Activated CD4-positive, alpha-beta T cell treated with anti-CD3 and anti-CD28 coated beads, Interleukin-2, amount 50 U/mL, for 1 hour (primary cell): Measurements from ENCODE around the gene FAM210A.
"Not testable (repeated sequence)": the region's sequence is repeated elsewhere in the genome, so short reads cannot be mapped to it uniquely, and the experiment has no call there.

Source experiments
- DNase-seq: peaks from one replicate; pipeline ENCODE4 v3.0.0-alpha.2; 2020

FAM210A gene

DNA sequence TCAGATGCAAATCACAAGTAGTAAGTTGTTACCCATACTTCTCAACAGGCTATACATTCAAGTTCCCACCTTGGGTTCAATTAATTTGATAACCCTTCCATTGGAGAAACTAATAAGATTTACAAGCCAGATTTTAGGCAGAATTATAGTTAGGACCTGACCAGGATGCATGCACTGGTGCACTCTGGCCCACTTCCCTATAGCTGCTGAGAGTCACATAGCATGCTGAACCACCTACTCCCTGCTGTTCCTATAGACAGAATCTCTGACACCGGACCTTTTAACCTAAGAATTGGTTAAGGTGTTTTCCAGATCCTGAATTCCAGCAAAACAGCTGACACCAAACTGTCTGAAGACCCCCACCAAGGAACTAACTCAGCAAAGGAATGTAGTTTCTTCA is 26.2 kb downstream of the FAM210A start:
- no peak for DNase-seq

DNA sequence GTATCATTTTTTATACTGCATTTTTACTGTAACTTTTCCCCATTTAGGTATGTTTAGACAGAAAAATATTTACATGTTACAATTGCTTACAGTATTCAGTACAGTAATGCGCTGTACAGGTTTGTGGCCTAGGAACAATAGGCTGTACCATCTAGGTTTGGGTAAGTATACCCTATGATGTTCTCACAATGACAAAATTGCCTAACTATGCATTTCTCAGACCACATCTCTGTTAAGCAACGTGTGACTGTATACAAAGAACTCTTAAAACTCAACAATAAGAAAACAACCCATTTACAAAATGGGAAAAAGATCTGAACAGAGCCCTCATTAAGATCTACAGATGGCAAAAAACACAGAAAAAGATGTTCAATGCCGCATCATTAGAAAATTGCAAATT is 29.4 kb downstream of the FAM210A start:
- DNase-seq: no peak

DNA sequence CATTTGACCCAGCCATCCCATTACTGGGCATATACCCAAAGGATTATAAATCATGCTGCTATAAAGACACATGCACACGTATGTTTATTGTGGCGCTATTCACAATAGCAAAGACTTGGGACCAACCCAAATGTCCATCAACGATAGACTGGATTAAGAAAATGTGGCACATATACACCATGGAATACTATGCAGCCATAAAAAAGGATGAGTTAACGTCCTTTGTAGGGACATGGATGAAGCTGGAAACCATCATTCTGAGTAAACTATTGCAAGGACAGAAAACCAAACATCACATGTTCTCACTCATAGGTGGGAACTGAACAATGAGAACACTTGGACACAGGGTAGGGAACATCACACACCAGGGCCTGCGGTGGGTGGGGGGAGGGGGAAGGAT is 31.0 kb downstream of the FAM210A start:
- DNase-seq: not testable (repeated sequence)

- not testable (repeated sequence) for DNase-seq
These were observed 36.3 kb downstream of the FAM210A start for GRCh38 chr18:13690060-13690459.

DNA sequence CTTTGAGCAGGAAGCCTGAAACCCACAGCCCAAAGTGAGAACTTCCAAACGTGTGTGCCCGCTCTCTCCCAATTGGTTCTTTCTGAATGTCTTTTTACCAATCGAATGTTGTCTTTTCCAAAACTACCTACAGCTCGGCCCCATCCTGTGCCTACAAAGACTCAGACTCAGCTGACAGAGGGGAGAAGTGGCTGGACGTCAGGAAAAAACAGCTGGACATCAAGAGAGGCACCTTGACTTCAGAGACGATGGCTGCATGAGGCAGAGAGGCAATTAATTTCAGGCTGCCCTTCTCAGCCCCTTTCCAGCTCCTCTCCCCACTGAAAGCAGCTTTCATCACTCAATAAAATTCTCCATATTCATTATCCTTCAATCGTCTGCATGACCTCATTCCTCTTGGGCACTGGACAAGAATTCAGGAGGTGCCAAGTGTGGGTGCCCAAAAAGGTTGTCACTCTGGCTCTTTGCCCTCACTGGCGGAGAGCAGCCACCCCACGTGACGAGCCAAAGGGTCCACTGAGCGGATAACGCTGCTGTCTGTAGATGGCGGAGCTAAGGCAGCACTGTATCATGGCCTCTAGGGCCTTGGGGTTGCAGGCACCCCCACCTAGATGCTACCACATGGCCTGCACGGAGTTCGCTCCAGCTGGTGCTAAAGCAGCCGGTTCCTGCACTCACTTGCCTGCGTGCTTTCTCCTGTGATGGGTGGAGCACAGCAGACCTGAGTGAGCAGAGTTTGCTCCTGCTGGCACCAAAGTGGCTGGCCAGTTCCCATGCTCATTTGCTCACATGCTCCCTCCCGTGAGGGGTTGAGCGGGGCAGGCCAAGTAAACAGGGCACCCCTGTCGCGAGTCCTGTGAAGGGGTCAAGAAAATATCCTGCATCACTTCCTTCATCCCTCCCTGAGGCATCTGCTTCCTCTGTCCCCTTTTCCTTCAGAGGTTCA is 37.9 kb downstream of the FAM210A start:
- no peak for DNase-seq

DNA sequence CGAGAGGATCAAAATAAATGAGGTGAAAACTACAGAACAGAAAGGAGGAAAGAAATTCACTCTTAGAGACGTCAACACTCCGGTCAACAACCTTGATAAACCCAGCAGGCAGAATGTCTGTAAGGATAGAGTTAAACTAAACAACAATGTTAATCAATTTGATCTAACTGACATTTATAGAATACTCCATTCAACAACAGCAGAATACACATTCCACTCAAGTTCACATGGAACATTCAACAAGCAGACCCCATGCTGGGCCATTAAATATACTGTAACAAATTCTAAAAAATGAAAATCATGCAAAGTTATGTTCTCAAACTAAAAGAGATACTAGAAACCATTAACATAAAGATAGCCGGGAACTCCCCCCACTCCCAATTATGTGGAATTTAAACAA is 41.8 kb downstream of the FAM210A start:
- DNase-seq: no peak

DNA sequence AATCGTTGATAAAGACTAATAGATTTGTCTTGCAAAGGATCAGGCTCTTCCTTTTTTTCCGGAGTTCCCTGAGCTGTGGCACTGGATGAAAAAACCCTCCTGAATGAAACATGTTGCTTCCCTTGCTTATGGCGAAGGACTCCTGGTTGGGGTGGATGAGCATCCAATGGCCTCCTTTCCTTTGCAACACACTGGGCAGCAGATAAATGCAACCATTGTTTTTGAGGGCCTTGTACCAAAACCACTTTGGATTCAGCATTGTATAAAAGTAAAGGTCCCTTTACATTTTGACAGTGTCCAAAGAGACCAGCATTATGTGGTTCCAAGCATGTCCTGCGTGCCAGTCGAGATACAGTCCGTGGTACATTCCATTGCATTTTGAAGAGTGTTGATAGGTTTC is 44.7 kb downstream of the FAM210A start:
- no peak for DNase-seq

DNA sequence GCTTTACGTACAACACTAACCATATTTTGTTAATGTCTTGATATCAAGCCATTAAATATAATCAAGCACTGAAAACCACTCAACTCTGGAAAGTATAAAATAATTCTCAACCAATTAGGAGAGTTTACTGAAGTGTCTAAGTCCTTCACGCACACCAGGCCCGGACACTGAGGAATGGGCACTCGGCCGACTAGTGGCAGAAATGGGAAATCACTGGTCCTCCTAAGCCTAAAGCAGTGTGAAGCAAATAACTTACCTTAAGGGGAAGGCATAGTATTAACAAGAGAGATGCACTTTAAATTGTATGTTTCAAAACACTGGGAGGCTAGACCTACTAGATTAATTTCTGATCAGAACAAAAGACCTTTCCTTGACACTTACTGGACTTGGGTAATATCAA is 45.7 kb downstream of the FAM210A start:
- DNase-seq: no peak

DNA sequence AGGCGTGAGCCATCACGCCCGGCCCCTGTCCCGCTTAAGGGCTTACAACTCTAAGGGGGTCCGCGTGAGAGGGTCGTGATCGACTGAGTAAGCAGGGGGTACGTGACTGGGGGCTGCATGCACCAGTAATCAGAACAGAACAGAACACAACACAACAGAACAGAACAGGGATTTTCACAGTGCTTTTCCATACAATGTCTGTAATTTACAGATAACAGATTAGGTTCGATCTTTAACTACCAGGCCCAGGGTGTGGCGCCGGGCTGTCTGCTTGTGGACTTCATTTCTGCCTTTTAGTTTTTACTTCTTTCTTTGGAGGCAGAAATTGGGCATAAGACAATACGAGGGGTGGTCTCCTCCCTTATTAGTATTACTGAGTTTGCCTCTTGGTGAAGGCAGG is 49.0 kb downstream of the FAM210A start:
- DNase-seq: not testable (repeated sequence)

DNA sequence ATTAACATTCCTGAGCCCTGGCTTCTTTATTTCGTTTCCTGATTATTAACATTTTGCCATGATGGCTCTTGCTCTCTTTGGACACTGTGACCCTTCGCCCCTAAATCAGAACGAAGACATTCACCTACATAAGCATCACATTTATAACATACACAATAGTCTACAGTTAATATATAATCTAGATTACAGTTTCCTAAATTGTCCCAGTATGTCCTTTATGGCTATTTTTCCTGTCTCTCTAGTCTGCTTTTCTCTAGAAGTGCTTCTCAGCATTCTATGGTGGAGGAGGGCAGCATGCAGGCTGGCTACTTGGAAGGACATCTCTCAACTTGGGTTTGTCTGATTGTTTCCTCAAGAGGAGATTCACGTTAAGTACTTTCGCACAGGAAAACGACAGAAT is 49.9 kb downstream of the FAM210A start:
- no peak for DNase-seq

DNA sequence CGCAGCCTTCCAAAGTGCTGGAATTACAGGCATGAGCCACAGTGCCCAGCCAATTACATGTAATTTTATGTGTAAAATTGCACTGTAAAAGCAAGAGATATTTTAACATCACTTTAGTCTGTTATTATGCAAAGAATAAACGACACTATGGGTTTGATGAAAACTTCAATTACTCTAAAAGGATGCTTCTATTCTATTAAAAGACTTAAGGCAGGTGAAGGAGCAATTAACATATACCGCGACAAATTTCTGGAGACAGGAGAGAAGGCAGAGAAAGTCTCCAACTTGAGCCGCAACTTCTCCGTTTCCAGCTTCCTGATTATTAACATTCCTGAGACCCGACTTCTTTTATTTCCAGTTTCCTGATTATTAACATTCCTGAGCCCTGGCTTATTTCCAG is 53.7 kb downstream of the FAM210A start:
- DNase-seq: no peak

- no peak for DNase-seq
These were observed 64.5 kb downstream of the FAM210A start for GRCh38 chr18:13661779-13662256.

- DNase-seq: no peak
These were observed 65.1 kb downstream of the FAM210A start for GRCh38 chr18:13661051-13661778.

DNA sequence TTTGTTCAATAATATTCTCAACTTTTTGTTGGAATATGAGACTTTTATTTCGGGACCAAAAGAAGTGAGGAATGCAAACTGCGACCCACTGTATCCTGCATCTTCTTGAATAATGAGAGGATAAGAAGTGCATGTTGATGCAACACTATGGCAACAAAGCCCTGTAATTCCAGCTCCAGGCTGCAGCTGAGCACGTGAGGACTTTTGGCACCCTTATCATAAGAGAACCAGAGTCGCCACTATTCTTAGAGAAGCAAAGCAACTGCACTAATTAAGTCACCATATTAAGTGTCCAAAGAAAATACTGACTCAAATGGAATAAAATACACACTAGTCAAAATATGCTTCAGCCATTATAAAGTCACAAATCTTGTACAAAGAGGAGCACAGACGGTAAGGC is 65.8 kb downstream of the FAM210A start:
- DNase-seq: no peak

DNA sequence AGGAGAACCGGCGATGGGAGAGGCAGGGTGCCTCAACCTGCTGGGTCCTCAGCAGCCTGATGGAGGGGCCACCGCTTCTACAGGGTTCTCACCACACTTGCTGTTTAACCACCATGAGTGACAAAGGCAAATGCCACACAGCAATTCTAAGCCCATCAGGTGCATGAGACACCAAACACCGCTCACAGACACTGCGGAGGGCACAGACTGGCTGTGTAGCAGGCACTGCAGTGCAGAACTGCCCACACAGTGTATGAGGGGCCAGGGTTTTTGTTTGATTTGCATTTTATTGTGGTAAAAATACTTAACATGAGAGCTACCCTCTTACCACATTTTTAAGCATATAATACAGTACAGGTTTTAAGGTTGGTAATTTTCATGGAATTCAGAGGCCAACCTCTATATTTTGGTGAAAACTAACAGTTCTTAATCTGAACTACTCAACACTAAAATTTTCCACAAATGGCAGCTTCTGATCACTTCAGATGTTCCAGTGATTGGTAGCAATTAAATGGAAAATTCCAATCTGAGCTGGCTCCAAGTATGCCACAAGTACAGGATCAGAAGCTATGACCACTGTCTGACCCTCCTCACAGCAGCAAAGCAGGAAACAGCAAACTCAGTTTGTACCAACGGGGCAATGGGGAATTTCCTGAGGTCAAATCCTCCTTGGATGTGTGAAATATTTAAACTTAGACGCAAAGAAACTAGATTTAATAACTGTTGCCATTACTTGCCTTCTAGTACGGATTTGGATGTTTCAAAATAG is 67.7 kb downstream of the FAM210A start:
- DNase-seq: no peak

- DNase-seq: no peak
These were observed 68.4 kb downstream of the FAM210A start for GRCh38 chr18:13657974-13658373.

- no peak for DNase-seq
These were observed 72.5 kb downstream of the FAM210A start for GRCh38 chr18:13653746-13654433.

DNA sequence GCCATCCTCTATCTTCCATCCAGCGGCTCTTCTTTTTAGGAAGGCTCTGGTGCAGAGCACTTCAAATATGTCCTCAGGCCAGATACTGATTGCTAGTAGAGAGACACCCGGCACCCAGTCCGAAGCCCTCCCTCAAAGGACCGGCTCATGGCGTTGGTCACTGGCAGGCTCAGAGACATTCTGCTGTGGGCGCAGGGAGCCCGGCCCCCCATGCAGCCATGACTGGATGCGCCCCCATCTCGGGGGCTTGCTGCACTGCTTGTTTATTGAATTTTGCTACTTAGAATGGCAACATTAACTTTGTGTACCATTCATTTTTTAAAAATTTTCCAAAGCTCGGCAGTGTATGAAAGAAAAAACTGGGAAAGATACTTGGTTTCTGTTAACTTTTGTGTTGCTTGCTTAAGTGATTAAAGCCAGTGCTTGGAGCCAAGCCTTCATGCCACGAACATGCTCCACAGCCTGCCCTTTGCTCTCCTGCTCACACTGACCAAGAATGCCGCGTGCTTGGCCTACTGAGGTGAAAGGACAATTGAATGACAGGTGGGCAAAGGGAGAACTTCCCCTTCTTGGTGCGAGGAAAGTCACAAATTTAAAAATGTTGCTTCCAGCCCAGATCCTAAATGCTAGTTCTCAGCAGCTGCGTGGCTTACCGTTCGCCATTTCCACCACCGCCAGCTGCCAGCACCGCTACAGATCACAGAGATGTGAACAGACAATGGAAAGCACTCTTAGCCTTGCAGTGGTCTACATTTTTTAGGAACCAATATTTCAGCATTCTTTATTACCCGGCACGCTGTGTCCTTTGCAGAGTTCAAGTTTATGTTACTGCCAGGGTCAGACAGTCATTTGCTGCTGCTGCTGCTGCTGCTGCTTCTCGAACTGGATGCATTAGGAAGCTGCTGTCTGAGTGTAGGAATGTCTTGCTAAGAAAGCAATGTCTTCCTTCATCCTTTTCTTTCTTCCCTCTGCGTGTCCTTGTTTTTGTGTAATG is 76.7 kb downstream of the FAM210A start:
- no peak for DNase-seq

DNA sequence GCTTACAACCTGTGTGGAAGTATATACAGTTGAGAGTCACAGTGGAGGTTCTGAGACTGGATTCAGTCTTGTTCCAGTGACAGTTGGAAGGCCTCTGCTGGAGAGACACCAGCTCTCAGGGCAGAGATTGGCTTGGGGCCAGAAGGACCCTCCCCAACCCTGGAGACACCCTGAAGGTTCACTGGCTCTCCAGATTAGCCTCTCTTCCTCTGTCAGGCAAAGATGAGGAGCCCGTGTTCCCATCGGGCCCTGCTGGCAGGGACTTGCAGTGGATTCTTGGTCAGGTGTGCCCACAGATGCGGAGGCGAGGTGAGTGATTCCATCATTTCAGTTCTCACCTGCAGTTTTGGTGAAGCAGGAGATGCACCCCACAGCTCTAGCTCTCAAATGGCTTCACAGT is 78.6 kb downstream of the FAM210A start:
- DNase-seq: no peak

- no peak for DNase-seq
These were observed 79.7 kb downstream of the FAM210A start for GRCh38 chr18:13646633-13647032.

DNA sequence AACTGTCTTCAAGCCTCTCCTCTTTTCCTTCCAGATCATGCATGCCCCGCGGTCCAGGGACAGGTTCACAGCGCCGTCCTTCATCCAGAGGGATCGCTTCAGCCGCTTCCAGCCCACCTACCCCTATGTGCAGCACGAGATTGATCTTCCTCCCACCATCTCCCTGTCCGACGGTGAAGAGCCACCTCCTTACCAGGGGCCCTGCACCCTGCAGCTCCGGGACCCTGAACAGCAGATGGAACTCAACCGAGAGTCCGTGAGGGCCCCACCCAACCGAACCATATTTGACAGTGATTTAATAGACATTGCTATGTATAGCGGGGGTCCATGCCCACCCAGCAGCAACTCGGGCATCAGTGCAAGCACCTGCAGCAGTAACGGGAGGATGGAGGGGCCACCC is 81.3 kb downstream of the FAM210A start:
- DNase-seq: no peak
